Right atrium auricular region (tissue), 2 donors: ENCODE measurements around the gene TPSD1. TPM values are rescaled to one million over a fixed set of nuclear protein-coding genes. Genes with fewer than 3 reads are reported as not detected.

Source experiments
- DNase-seq: peaks from one replicate; pipeline ENCODE4 v3.0.0-alpha.2; 2019; ENCODE audit warnings: low spot score
- H3K27ac ChIP-seq, 2 donors: fragments of 200-600 bp; sonication (generic); 1 replicate in 1 of 2; 2 replicates in 1 of 2; pipeline ENCODE4 v1.5.1; 2016 to 2019
- H3K27me3 ChIP-seq, 2 donors: fragments of 200-600 bp; sonication (generic); one replicate each; pipeline versions ENCODE4 v1.5.1 to v1.6.0; 2017 to 2019
- H3K36me3 ChIP-seq: fragments of 200-600 bp; sonication (generic); one replicate; pipeline ENCODE4 v1.5.1; 2016
- H3K4me1 ChIP-seq, 2 donors: fragments of 200-600 bp; sonication (generic); one replicate each; pipeline versions ENCODE4 v1.5.1 to v1.6.0; 2017 to 2019
- H3K4me3 ChIP-seq, 2 donors: fragments of 200-600 bp; sonication (generic); 1 replicate in 1 of 2; 2 replicates in 1 of 2; pipeline ENCODE4 v1.5.1; 2017 to 2019; ENCODE audit warnings: mild to moderate bottlenecking in 1 of 2, moderate library complexity in 1 of 2
- H3K9me3 ChIP-seq, 2 donors: fragments of 200-600 bp; sonication (generic); one replicate each; pipeline ENCODE4 v1.5.1; 2019
- total RNA-seq, 2 donors: library from RNA; depleted of rRNA; stranded (reverse); fragments of >200 nt; gene quantifications; one replicate each; pipeline ENCODE4 v1.1.0, GENCODE V29; 2016
- TF ChIP-seq, protein P1 (sequence below), 2 donors: fragments of 200-600 bp; sonication (generic); IDR thresholded peaks; one replicate each; pipeline ENCODE4 v1.5.1; 2019; ENCODE audit warnings: antibody characterized with exemption in 2 of 2

The TPSD1 gene
- total RNA-seq, 2 donors from 2014 or later: 0.63 TPM; not detected in 1

DNA sequence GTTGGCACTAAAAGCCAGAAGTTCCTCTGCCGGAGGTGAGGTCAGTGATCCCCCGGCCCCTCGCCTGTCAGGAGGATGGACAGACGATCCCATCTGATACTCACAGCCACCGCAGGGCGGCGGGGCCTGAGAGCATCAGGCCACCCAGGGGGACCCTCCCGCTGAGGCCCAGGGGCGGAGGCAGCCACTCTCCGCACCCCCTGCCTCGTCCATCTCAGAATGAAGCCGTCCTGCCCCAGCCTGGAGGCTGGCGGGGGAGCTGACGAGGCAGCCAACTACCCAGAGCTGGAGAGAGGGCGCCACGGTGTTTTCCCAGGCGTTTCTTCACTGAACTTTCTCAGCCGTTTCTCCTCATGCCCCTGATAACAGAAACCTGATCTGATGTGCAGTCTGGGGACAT lies 22.6 kb downstream of the TPSD1 start:
- no peaks in the 10 kb centered on the region for H3K4me1 ChIP-seq
- H3K36me3 ChIP-seq: no peaks in the 10 kb centered on the region
- no peak overlapping the region for H3K4me3 ChIP-seq
- no peak overlapping the region for H3K27ac ChIP-seq
- no peaks in the 10 kb centered on the region for H3K9me3 ChIP-seq
- H3K27me3 ChIP-seq: no peaks in the 10 kb centered on the region
- DNase-seq: no peak
- TF ChIP-seq, protein P1, sequence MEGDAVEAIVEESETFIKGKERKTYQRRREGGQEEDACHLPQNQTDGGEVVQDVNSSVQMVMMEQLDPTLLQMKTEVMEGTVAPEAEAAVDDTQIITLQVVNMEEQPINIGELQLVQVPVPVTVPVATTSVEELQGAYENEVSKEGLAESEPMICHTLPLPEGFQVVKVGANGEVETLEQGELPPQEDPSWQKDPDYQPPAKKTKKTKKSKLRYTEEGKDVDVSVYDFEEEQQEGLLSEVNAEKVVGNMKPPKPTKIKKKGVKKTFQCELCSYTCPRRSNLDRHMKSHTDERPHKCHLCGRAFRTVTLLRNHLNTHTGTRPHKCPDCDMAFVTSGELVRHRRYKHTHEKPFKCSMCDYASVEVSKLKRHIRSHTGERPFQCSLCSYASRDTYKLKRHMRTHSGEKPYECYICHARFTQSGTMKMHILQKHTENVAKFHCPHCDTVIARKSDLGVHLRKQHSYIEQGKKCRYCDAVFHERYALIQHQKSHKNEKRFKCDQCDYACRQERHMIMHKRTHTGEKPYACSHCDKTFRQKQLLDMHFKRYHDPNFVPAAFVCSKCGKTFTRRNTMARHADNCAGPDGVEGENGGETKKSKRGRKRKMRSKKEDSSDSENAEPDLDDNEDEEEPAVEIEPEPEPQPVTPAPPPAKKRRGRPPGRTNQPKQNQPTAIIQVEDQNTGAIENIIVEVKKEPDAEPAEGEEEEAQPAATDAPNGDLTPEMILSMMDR (IDR thresholded peaks at IDR 0.05): no peak

DNA sequence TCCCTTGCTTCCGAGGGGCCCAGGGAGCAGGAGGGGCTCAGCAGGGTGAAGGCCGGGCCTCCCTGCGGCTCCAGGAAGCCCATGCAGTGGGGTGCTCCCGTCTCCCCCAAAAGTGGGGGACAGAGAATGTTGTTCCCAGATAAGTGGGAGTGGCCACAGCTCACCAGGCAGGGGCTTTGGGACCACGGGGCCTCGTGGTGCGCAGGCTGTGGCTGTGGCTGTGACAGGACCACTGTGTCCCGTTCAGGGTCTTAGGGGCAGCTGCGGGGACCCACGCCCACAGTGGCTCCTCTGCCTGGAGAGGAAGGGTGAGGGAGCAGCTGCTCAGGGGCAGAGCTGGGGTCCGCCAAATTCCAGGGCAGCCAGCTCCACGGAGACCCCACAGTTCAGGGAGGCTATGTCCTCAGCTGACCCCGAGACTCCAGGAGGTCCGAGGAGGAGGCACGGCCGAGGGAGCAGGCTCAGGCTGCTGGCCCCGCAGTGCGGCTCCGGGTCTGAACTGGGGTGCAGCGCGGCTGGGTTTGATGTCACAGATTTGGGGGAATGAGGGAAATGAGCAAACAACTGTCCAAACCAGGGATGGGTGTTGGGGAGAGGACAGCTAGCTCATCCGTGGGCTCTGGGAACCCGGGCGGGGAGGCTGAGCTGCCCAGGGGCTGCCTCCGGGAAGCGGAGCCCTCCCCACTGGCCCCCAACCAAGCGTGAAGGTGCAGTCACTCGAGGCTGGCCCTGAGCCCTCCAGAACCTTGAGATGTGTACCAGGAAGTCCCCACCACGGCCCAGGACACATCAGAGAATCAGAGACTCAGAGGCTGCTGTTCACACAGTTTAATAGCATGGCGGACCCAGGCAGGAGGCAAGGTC lies 23.4 kb downstream of the TPSD1 start:
- Histone ChIP-seq H3K36me3 (no peaks in the 10 kb centered on the region), H3K9me3 (no peaks in the 10 kb centered on the region), H3K4me3 (no peak overlapping the region), H3K4me1 (no peaks in the 10 kb centered on the region), H3K27me3 (no peaks in the 10 kb centered on the region), H3K27ac (no peak overlapping the region)
- TF ChIP-seq, protein P1 (IDR thresholded peaks at IDR 0.05): no peak
- no peak for DNase-seq

GRCh38 chr16:1279945-1280589 lies 24.2 kb downstream of the TPSD1 start:
- TF ChIP-seq, protein P1 (IDR thresholded peaks at IDR 0.05): no peak

GRCh38 chr16:1280783-1281182 lies 24.9 kb downstream of the TPSD1 start:
- DNase-seq: no peak
- Histone ChIP-seq H3K36me3 (no peaks in the 10 kb centered on the region), H3K4me3 (no peak overlapping the region), H3K27me3 (no peaks in the 10 kb centered on the region), H3K9me3 (no peaks in the 10 kb centered on the region), H3K27ac (no peak overlapping the region), H3K4me1 (no peaks in the 10 kb centered on the region)
- TF ChIP-seq, protein P1 (IDR thresholded peaks at IDR 0.05): no peak

More at GRCh38 chr16:1279945-1280589, 24.2 kb downstream of the TPSD1 start:
- Histone ChIP-seq H3K36me3 (no peaks in the 10 kb centered on the region), H3K4me1 (no peaks in the 10 kb centered on the region), H3K4me3 (no peak overlapping the region), H3K27ac (no peak overlapping the region), H3K27me3 (no peaks in the 10 kb centered on the region), H3K9me3 (no peaks in the 10 kb centered on the region)
- no peak for DNase-seq

- Histone ChIP-seq H3K27me3 (peaks cover 0 to 6% of the 10 kb centered on the region in 2 donors), H3K27ac (no peak overlapping the region), H3K4me3 (no peak overlapping the region), H3K4me1 (no peaks in the 10 kb centered on the region), H3K36me3 (no peaks in the 10 kb centered on the region), H3K9me3 (no peaks in the 10 kb centered on the region)
- DNase-seq: no peak
- TF ChIP-seq, protein P1 (IDR thresholded peaks at IDR 0.05): no peak
Observed at GRCh38 chr16:1281517-1281916, 25.6 kb downstream of the TPSD1 start.
